ELF-1 (cell line): ENCODE results near the gene HEXIM2.

Source experiments
- DNase-seq: peaks from one replicate; pipeline ENCODE4 v3.0.0-alpha.2; 2016; ENCODE audit warnings: low read depth, low spot score

HEXIM2 gene

DNA sequence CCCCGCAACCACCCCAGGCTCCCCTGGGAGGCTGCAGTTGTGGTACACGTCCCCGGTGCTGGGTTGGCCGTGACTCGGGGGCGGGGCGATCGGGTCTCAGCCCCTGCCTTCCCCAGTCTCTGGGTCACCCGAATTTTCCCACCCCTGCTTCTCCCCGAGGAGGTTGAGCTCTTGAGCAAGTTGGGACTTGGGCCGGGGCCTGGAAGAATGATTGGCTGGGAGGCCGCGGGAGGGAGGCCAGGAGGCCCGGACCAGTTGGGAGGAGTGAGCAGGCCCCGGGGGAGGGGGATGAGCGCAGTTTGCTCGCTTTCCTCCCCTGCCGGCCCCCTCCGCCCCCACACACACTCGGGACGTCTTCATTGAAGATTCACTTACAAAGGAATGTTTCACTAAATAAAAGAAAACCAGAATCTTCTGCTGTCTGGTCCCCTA lies 17.9 kb upstream of the HEXIM2 start:
- peak; percentile 61 for DNase-seq

DNA sequence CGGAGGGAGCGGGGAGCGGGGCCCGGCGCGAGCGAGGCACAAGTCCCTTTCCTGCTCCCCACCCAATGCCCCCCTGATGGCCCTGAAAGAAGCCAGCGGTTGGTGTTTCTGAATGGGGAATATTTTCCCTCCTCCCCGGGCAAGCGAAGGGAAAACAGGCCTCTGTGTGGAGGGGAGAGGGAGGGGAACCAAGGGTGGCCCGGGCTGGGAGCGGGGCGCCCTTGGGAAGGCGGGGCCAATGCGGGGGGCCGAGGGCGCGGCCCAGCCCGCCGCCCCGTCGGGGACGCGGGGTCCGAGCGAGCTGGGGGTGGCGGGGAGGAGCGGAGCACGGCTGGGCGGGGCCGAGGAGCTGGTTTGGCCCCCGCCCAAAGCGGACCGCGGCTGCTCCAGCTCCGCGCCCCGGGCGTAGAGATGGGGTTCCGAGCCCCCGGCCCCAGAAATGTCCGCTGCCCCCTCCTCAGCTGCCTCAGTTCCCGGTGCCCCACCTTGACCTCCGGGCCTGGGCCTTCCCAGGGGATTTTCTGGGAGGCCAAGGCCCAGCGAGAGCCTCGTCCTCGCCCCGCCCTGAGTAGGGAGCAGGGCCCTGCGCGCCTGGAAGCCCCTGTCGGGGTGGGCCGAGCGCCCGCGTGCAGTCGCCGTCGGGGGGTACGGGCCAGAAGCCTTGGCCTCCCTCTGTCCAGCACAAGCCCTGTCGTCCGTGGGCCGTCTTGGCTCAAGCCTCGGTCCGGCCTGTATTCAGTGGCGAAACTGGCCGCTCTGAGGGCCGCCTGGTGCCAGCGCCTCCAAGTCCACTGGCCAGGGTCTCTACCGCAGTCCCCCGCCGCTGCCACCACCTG lies 17.3 kb upstream of the HEXIM2 start:
- peak; percentile 25 for DNase-seq

DNA sequence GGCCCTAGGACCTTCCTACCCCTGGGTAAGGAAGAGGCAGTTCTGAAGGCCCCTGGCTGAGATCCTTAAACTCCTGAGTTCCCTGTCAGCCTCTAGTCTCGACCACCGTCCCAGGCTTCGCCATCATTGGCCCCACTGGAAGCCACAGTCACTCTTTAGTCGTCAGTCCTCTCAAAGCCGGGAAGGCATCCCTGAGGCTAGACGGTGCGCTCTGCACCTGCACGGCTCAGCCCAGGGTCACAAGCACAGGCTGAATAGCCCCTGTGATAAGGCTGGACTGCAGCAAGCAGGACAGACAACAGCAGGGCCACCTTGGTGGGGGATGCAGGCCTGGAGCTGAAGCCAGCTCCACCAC lies 16.7 kb upstream of the HEXIM2 start:
- peak; percentile 34 for DNase-seq

DNA sequence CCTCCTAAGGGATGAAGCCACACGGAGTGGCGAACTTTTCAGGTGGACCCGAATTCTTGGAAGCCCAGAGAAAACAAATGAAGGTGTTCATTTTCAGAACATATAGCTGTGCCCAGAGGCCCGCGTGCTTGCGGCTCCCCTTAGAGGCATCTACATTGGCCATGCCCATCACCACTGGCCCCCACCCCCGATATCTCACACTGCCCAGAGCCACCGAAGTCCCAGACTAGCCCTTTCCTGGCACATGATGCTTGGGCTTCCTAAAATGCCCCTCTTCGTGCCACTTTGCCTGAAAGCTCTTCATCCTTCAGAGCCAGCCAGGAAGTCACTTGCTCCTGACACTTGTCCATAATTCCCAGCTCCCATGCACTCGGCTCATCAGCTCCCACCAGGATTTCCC lies 15.5 kb upstream of the HEXIM2 start:
- DNase-seq: no peak

DNA sequence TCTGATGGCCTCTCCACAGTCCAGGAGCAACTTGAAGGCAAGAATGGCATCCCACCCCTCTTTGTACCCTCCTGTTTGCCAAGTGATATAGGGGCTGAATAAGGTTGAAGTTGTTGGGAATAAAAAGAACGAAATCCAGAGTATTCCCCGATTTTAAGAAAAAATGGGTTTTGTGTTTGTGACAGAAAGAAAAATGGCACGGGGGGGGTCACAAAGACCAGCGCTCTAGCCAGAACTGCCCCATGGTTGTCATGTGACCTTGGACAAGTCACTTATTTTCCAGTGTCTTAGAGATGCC lies 15.1 kb upstream of the HEXIM2 start:
- no peak for DNase-seq

DNA sequence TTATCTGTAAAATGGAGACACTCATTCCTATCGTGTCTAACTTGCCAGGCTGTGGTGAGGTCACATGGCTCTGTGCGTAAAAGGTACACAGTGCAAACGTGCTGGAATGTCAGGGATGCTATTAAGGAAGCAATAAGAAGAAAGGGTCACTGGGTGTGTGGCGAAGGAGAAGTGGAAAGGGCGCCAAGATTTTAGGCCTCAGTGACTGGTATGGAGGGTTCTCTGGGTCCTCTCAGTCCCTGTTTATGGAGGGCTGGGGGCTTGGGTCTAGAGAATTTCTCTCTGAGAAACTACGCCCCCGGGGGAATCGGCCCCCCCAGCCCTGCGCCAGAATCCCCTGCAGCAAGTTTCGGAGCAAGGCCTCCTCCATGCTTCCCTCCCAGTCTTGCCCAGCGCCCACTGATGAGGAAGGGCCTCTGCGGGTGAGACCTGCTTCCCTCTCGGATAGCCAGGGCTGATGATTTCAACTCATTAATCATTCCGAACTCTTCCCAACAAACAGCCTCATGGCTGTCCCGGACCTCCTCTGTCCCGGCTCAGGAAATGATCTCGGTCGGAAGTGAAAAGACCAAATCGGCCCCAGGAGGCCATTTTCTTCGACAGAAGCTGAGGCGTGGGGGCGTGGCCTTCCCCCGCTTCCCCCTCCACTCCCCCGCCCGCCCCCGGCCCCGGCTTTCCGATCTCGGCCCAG lies 14.6 kb upstream of the HEXIM2 start:
- DNase-seq: peak; percentile 73

GRCh38 chr17:45147581-45148182 lies 14.0 kb upstream of the HEXIM2 start:
- DNase-seq: peak; percentile 94

GRCh38 chr17:45148183-45149036 lies 13.3 kb upstream of the HEXIM2 start, which contains the start of gene HEXIM1:
HEXIM1 (plus strand) TSS chr17:45148475; CDS start chr17:45149191, 716 bp downstream.
- peak; percentile 100 for DNase-seq

DNA sequence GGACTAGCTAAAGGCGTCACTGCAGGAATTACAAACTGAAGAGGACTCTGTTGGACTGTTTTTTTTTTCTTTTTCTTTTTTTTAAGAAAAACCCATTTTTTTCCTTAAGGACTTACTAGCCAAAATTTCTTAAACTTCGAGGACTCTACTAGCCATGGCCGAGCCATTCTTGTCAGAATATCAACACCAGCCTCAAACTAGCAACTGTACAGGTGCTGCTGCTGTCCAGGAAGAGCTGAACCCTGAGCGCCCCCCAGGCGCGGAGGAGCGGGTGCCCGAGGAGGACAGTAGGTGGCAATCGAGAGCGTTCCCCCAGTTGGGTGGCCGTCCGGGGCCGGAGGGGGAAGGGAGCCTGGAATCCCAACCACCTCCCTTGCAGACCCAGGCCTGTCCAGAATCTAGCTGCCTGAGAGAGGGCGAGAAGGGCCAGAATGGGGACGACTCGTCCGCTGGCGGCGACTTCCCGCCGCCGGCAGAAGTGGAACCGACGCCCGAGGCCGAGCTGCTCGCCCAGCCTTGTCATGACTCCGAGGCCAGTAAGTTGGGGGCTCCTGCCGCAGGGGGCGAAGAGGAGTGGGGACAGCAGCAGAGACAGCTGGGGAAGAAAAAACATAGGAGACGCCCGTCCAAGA lies 12.5 kb upstream of the HEXIM2 start:
- peak; percentile 97 for DNase-seq

- peak; percentile 64 for DNase-seq
Measured at GRCh38 chr17:45149669-45150664, 11.7 kb upstream of the HEXIM2 start.

- DNase-seq: no peak
Measured at GRCh38 chr17:45150911-45151809, 10.5 kb upstream of the HEXIM2 start.

GRCh38 chr17:45155029-45155428 lies 6.6 kb upstream of the HEXIM2 start:
- DNase-seq: no peak

GRCh38 chr17:45155483-45155882 lies 6.2 kb upstream of the HEXIM2 start:
- DNase-seq: peak; percentile 79

GRCh38 chr17:45156242-45156641 lies 5.4 kb upstream of the HEXIM2 start:
- DNase-seq: no peak

DNA sequence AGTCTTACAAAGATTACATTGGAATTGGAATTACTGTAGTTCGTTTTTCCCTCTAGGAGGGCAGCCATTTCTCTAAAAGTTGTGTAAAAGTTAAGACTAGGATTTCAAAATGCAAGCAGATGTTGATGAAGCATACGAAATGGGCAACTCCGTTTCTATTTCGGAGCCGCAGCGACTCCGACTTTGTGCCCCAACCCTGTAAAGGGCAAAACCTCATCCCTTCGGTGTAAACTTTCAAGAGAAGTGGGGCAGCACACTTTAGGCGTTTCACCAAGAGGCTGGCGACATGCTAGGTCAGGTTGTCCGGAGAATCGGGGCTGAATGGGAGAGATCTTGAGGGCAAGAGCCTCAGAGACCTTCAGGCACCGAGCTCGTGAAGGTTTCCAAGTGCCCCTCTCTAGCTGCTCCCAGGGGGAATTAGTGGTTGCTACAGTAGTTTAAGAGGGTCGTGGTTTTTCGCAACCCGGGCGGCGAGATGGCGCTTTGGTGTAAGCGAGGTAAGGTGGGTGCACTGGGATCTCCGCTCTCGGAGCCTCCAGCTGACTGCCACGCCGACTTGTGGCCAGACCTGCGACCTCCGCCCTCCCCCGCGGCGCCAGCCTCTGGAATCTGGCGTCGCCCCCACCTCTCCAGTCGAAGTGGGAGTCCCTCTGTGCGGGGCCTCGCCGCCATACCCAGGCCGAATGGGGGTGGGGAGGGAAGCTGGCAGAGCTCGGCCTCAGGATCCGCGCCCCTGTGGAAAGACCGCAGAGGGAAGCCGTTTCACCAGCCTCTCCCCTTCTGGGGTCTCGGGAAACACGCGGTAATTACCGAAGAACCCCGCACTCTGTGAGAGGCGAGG lies 1.0 kb upstream of the HEXIM2 start:
- DNase-seq: peak; percentile 94

- DNase-seq: no peak
Measured at GRCh38 chr17:45162025-45162687, 481 bp downstream of the HEXIM2 start.

GRCh38 chr17:45164734-45165269 lies 3.1 kb downstream of the HEXIM2 start:
- no peak for DNase-seq
